ENCODE results near the gene HMGXB4. TPM values are rescaled to one million over a fixed set of nuclear protein-coding genes. Genes with fewer than 3 reads are reported as not detected.

Gene HMGXB4
- polyA plus RNA-seq, 2 of the 4 experiments (the other 2 are of a cell fraction), result 12.9 to 29.5 TPM

DNA sequence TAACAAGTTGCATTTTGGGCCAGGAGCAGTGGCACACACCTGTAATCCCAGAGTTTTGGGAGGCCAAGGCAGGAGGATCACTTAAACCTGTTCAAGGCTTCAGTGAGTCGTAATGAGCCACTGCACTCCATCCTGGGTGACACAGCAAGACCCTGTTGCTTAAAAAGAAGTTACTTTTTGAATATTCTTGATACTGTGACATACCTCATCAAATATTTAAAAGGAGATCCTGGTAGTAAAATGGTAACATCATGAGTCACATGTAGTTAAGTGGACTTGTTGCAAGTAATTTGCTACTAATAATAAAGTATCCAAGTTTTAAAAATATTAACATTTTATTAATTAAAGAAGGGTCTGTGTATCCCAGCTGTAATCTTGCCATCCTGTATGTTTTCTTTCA, 18.3 kb downstream of the HMGXB4 start:
- 50% methylated on average over 1 of the region's 1 CpG for WGBS (ENCODE audit: missing lambda C conversion rate)
- ATAC-seq (no peak), FAIRE-seq (no peak), DNase-seq (ENCODE audit: low read depth in 1 of 2, low spot score in 1 of 2) (no peak)
- Histone ChIP-seq H3K4me2 (no peak overlapping the region), H3K27ac (no peak overlapping the region), H3K9me3 (no peaks in the 10 kb centered on the region), H3K4me3 (no peak overlapping the region), H3K4me1 (no peaks in the 10 kb centered on the region)
- TF ChIP-seq, protein P1, sequence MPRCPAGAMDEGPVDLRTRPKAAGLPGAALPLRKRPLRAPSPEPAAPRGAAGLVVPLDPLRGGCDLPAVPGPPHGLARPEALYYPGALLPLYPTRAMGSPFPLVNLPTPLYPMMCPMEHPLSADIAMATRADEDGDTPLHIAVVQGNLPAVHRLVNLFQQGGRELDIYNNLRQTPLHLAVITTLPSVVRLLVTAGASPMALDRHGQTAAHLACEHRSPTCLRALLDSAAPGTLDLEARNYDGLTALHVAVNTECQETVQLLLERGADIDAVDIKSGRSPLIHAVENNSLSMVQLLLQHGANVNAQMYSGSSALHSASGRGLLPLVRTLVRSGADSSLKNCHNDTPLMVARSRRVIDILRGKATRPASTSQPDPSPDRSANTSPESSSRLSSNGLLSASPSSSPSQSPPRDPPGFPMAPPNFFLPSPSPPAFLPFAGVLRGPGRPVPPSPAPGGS (IDR thresholded peaks at IDR 0.05), result no peak
- TF ChIP-seq ZNF302 (CRISPR knock-in tag; IDR thresholded peaks at IDR 0.05) (no peak), MYC (IDR thresholded peaks at IDR 0.05; ENCODE audit: borderline replicate concordance, low read length) (no peak), CHD4 (IDR thresholded peaks at IDR 0.05; ENCODE audit: borderline replicate concordance) (no peak), SREBF2 (IDR thresholded peaks at IDR 0.05) (no peak), KDM5A (IDR thresholded peaks at IDR 0.05) (no peak), MAFK (IDR thresholded peaks at IDR 0.05; ENCODE audit: partially characterized antibody) (no peak), HOXB5 (CRISPR knock-in tag; IDR thresholded peaks at IDR 0.05) (no peak), RARB (CRISPR knock-in tag; IDR thresholded peaks at IDR 0.05) (no peak), E2F6 (IDR thresholded peaks at IDR 0.05; ENCODE audit: borderline replicate concordance, low read depth) (no peak), CEBPB (IDR thresholded peaks at IDR 0.05) (no peak), EHF (CRISPR knock-in tag; IDR thresholded peaks at IDR 0.05) (no peak), HDAC2 (IDR thresholded peaks at IDR 0.05) (no peak), NFE2L2 (conservative IDR thresholded peaks at IDR 0.05; ENCODE audit: low read length) (no peak), GATA3 (IDR thresholded peaks at IDR 0.05; ENCODE audit: borderline replicate concordance) (no peak), HOXA7 (CRISPR knock-in tag; IDR thresholded peaks at IDR 0.05) (no peak), MAZ (IDR thresholded peaks at IDR 0.05; ENCODE audit: borderline replicate concordance, low read depth, low read length) (no peak), REST (IDR thresholded peaks at IDR 0.05) (no peak)
- TF ChIP-seq, protein P2, sequence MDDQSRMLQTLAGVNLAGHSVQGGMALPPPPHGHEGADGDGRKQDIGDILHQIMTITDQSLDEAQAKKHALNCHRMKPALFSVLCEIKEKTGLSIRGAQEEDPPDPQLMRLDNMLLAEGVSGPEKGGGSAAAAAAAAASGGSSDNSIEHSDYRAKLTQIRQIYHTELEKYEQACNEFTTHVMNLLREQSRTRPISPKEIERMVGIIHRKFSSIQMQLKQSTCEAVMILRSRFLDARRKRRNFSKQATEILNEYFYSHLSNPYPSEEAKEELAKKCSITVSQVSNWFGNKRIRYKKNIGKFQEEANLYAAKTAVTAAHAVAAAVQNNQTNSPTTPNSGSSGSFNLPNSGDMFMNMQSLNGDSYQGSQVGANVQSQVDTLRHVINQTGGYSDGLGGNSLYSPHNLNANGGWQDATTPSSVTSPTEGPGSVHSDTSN (IDR thresholded peaks at IDR 0.05), result no peak
- TF ChIP-seq, protein P3, sequence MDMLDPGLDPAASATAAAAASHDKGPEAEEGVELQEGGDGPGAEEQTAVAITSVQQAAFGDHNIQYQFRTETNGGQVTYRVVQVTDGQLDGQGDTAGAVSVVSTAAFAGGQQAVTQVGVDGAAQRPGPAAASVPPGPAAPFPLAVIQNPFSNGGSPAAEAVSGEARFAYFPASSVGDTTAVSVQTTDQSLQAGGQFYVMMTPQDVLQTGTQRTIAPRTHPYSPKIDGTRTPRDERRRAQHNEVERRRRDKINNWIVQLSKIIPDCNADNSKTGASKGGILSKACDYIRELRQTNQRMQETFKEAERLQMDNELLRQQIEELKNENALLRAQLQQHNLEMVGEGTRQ (IDR thresholded peaks at IDR 0.05), result no peak
- POLR2A ChIA-PET, result no interaction called here
- CTCF ChIA-PET, result no interaction called here

GRCh38 chr22:35276019-35276418, 18.7 kb downstream of the HMGXB4 start:
- ChIA-PET POLR2A (no interaction called here), CTCF (no interaction called here)
- TF ChIP-seq HES2 (IDR thresholded peaks at IDR 0.05) (no peak), NPAS2 (CRISPR knock-in tag; IDR thresholded peaks at IDR 0.05; ENCODE audit: borderline replicate concordance) (no peak), SREBF2 (IDR thresholded peaks at IDR 0.05) (no peak)
- DNase-seq (ENCODE audit: low read depth in 1 of 2, low spot score in 1 of 2) (no peak), FAIRE-seq (no peak), ATAC-seq (no peak)
- Histone ChIP-seq H3K27ac (no peak overlapping the region), H3K9me3 (no peaks in the 10 kb centered on the region), H3K4me2 (no peak overlapping the region), H3K4me1 (no peaks in the 10 kb centered on the region), H3K4me3 (no peak overlapping the region)
- 87% methylated on average over 4 of the region's 4 CpGs for WGBS (ENCODE audit: missing lambda C conversion rate)

Measured in A549 (cell line).